H1 (cell line): ENCODE measurements around the gene PPEF2. TPM values are rescaled to one million over a fixed set of nuclear protein-coding genes. Genes with fewer than 3 reads are reported as not detected.

ENCODE experiments used
- CTCF ChIA-PET: fragments of 300-600 bp; sonication (Branson Sonifier 250); formaldehyde crosslinking; loops from one replicate; lab custom pipeline; 2021; ENCODE audit not compliant: partially characterized antibody; lab: Charles Lee
- POLR2A ChIA-PET: fragments of 300-600 bp; sonication (Branson Sonifier 250); formaldehyde crosslinking; loops from one replicate; lab custom pipeline; 2021; ENCODE audit warnings: inconsistent platforms; ENCODE audit not compliant: partially characterized antibody; lab: Charles Lee
- DNase-seq, 2 experiments: peaks; one replicate each; pipeline versions ENCODE4 v3.0.0 to v3.0.0-alpha.2; 2010 to 2022; ENCODE audit warnings: low spot score in 2 of 2, low read depth in 1 of 2, mixed read lengths in 1 of 2
- FAIRE-seq: peaks from 2 replicates; lab custom pipeline; 2011; peaks lifted over from hg19 to GRCh38; lab: Jason Lieb, UNC
- H2AFZ ChIP-seq: 2 replicates; pipeline ENCODE4 v1.8.1; 2012; ENCODE audit warnings: low read length, inconsistent platforms
- H2AK5ac ChIP-seq: 2 replicates; pipeline ENCODE4 v1.6.1; 2013; ENCODE audit warnings: low read depth, low read length
- H2BK120ac ChIP-seq: replicated peaks from 2 replicates; pipeline ENCODE3; 2013; ENCODE audit warnings: low read depth, low read length, inconsistent platforms
- H2BK12ac ChIP-seq: 2 replicates; pipeline ENCODE4 v1.6.1; 2013; ENCODE audit warnings: low read depth, low read length
- H2BK15ac ChIP-seq: 2 replicates; pipeline ENCODE4 v1.6.1; 2013; ENCODE audit warnings: low read length
- H2BK20ac ChIP-seq: 2 replicates; pipeline ENCODE4 v1.6.1; 2013; ENCODE audit warnings: low read length
- H2BK5ac ChIP-seq: 2 replicates; pipeline ENCODE4 v1.6.1; 2013; ENCODE audit warnings: low read depth, low read length
- H3K14ac ChIP-seq: 2 replicates; pipeline ENCODE4 v1.6.1; 2013; ENCODE audit warnings: inconsistent platforms; ENCODE audit not compliant: insufficient read length
- H3K18ac ChIP-seq: 2 replicates; pipeline ENCODE4 v1.6.1; 2013; ENCODE audit warnings: low read length; ENCODE audit errors: extremely low read depth
- H3K23ac ChIP-seq: 2 replicates; pipeline ENCODE4 v1.6.1; 2013; ENCODE audit warnings: inconsistent platforms; ENCODE audit not compliant: insufficient read length
- H3K23me2 ChIP-seq: 2 replicates; pipeline ENCODE4 v1.6.1; 2013; ENCODE audit warnings: low read depth, low read length
- H3K27ac ChIP-seq: 2 replicates; pipeline ENCODE4 v1.6.1; 2011; ENCODE audit warnings: low read depth, low read length, inconsistent platforms
- H3K27me3 ChIP-seq, 4 experiments: replicated peaks in 1 of 4; 1 replicate in 1 of 4; 2 replicates in 3 of 4; pipeline versions ENCODE4 v1.6.1 to v1.8.1; 2011 to 2013; ENCODE audit warnings: low read length in 3 of 4, mild to moderate bottlenecking in 3 of 4, inconsistent platforms in 2 of 4, mixed read lengths in 2 of 4, moderate library complexity in 1 of 4; ENCODE audit not compliant: control insufficient read depth in 3 of 4, insufficient read depth in 3 of 4; ENCODE audit errors: extremely low read depth in 1 of 4
- H3K36me3 ChIP-seq, 4 experiments: 2 replicates each; pipeline versions ENCODE4 v1.6.1 to v1.8.1; 2011 to 2013; ENCODE audit warnings: mild to moderate bottlenecking in 4 of 4, low read length in 3 of 4, moderate library complexity in 2 of 4, control low read depth in 1 of 4, inconsistent platforms in 1 of 4; ENCODE audit not compliant: insufficient read depth in 4 of 4, control insufficient read depth in 2 of 4
- H3K4ac ChIP-seq: replicated peaks from 2 replicates; pipeline ENCODE3; 2013; ENCODE audit warnings: low read length, low read depth, mixed read lengths, inconsistent platforms; ENCODE audit not compliant: insufficient read length
- H3K4me1 ChIP-seq, 4 experiments: replicated peaks in 1 of 4; 1 replicate in 1 of 4; 2 replicates in 3 of 4; pipeline versions ENCODE4 v1.6.1 to v1.8.1; 2011 to 2013; ENCODE audit warnings: low read length in 3 of 4, inconsistent platforms in 2 of 4, mixed read lengths in 1 of 4; ENCODE audit not compliant: insufficient read depth in 4 of 4, control insufficient read depth in 3 of 4
- H3K4me2 ChIP-seq, 2 experiments: 2 replicates each; pipeline versions ENCODE4 v1.6.1 to v1.8.1; 2011 to 2013; ENCODE audit warnings: low read depth in 2 of 2, low read length in 2 of 2, control low read depth in 1 of 2, inconsistent platforms in 1 of 2, mild to moderate bottlenecking in 1 of 2; ENCODE audit not compliant: insufficient read depth in 1 of 2
- H3K4me3 ChIP-seq, 4 experiments: fragments of 200-600, 300-600 bp in 1 of 4; sonication (generic), shearing (Covaris generic), sonication (Bioruptor Twin) in 1 of 4; 2 replicates each; pipeline versions ENCODE4 v1.5.1 to v1.8.1; 2011 to 2016; ENCODE audit warnings: low read length in 4 of 4, low read depth in 3 of 4, control low read depth in 2 of 4, inconsistent platforms in 2 of 4, mild to moderate bottlenecking in 2 of 4, mixed read lengths in 1 of 4, moderate library complexity in 1 of 4; ENCODE audit not compliant: insufficient read depth in 2 of 4; ENCODE audit errors: extremely low read depth in 1 of 4
- H3K56ac ChIP-seq: replicated peaks from 2 replicates; pipeline ENCODE3; 2013; ENCODE audit warnings: low read depth, mild to moderate bottlenecking, mixed read lengths, low read length, inconsistent platforms; ENCODE audit not compliant: insufficient read length
- H3K79me1 ChIP-seq: 2 replicates; pipeline ENCODE4 v1.6.1; 2013; ENCODE audit warnings: low read depth, low read length, control low read depth
- H3K79me2 ChIP-seq, 2 experiments: 2 replicates each; pipeline versions ENCODE4 v1.6.1 to v1.8.1; 2012 to 2013; ENCODE audit warnings: low read length in 2 of 2, mild to moderate bottlenecking in 2 of 2, inconsistent platforms in 1 of 2; ENCODE audit not compliant: insufficient read depth in 2 of 2, control insufficient read depth in 1 of 2
- H3K9ac ChIP-seq, 4 experiments: replicated peaks in 1 of 4; 1 replicate in 1 of 4; 2 replicates in 3 of 4; pipeline versions ENCODE4 v1.6.1 to v1.8.1; 2011 to 2013; ENCODE audit warnings: low read depth in 3 of 4, low read length in 3 of 4, control low read depth in 2 of 4, mild to moderate bottlenecking in 2 of 4, moderate library complexity in 2 of 4, inconsistent platforms in 1 of 4; ENCODE audit errors: extremely low read depth in 1 of 4
- H3K9me3 ChIP-seq, 2 experiments: 2 replicates each; pipeline versions ENCODE4 v1.6.1 to v1.8.1; 2012 to 2013; ENCODE audit warnings: mild to moderate bottlenecking in 2 of 2, moderate library complexity in 2 of 2, control low read depth in 1 of 2, inconsistent platforms in 1 of 2, low read depth in 1 of 2, low read length in 1 of 2, mixed read lengths in 1 of 2; ENCODE audit not compliant: insufficient read depth in 2 of 2
- H4K20me1 ChIP-seq, 2 experiments: replicated peaks in 1 of 2; 2 replicates each; pipeline versions ENCODE3 to v1.8.1; 2011 to 2013; ENCODE audit warnings: inconsistent platforms in 2 of 2, low read length in 2 of 2, mild to moderate bottlenecking in 1 of 2; ENCODE audit not compliant: insufficient read depth in 2 of 2, control insufficient read depth in 1 of 2
- H4K5ac ChIP-seq: 2 replicates; pipeline ENCODE4 v1.6.1; 2013; ENCODE audit warnings: low read length, low read depth, mixed read lengths, inconsistent platforms; ENCODE audit not compliant: insufficient read length
- H4K8ac ChIP-seq: 2 replicates; pipeline ENCODE4 v1.8.0; 2013; ENCODE audit warnings: mild to moderate bottlenecking, moderate library complexity, low read length, inconsistent platforms; ENCODE audit not compliant: insufficient read depth; ENCODE audit errors: extremely low read depth
- H4K91ac ChIP-seq: replicated peaks from 2 replicates; pipeline ENCODE3; 2013; ENCODE audit warnings: low read length, mixed read lengths, inconsistent platforms; ENCODE audit not compliant: insufficient read length
- BCL11A ChIP-seq, 2 experiments: IDR thresholded peaks; one replicate each; pipeline ENCODE4 v1.6.1; 2011; ENCODE audit warnings: low read depth in 2 of 2, low read length in 2 of 2, mild to moderate bottlenecking in 2 of 2
- CHD1 ChIP-seq: IDR thresholded peaks from 2 replicates; pipeline ENCODE4 v1.6.1; 2012; ENCODE audit warnings: low read depth, low read length, improper control_type of control experiment
- EP300 ChIP-seq, 2 experiments: IDR thresholded peaks; 1 replicate in 1 of 2; 2 replicates in 1 of 2; pipeline ENCODE4 v1.6.1; 2011 to 2012; ENCODE audit warnings: low read depth in 2 of 2, low read length in 2 of 2, mild to moderate bottlenecking in 2 of 2, borderline replicate concordance in 1 of 2, inconsistent platforms in 1 of 2, moderate library complexity in 1 of 2
- GABPA ChIP-seq: IDR thresholded peaks from 2 replicates; pipeline ENCODE4 v1.6.1; 2011; ENCODE audit warnings: mild to moderate bottlenecking, low read length, moderate library complexity, borderline replicate concordance; ENCODE audit not compliant: insufficient read depth
- NANOG ChIP-seq: IDR thresholded peaks from 2 replicates; pipeline ENCODE4 v1.6.1; 2011; ENCODE audit warnings: low read length, low read depth, mild to moderate bottlenecking, inconsistent platforms; ENCODE audit not compliant: insufficient read depth, poor library complexity, severe bottlenecking
- RAD21 ChIP-seq, 2 experiments: IDR thresholded peaks in 1 of 2; conservative IDR thresholded peaks in 1 of 2; 2 replicates each; pipeline ENCODE4 v1.6.1; 2011; ENCODE audit warnings: low read depth in 2 of 2, low read length in 2 of 2, improper control_type of control experiment in 1 of 2, inconsistent platforms in 1 of 2, mild to moderate bottlenecking in 1 of 2, moderate library complexity in 1 of 2
- RFX5 ChIP-seq: IDR thresholded peaks from 2 replicates; pipeline ENCODE4 v1.6.1; 2011; ENCODE audit warnings: low read depth, low read length, improper control_type of control experiment, borderline replicate concordance
- SIX5 ChIP-seq: IDR thresholded peaks from 2 replicates; pipeline ENCODE4 v1.6.1; 2011; ENCODE audit warnings: mild to moderate bottlenecking, low read depth, low read length
- SP2 ChIP-seq: IDR thresholded peaks from 2 replicates; pipeline ENCODE4 v1.6.1; 2012; ENCODE audit warnings: mild to moderate bottlenecking, low read length, inconsistent platforms
- SP4 ChIP-seq: IDR thresholded peaks from 2 replicates; pipeline ENCODE4 v1.6.1; 2012; ENCODE audit warnings: low read length, inconsistent platforms
- WGBS, 2 experiments: shearing (Covaris generic) in 1 of 2; methylation state at CpG; one replicate each; pipeline versions ENCODE4 v1.1.6 to v1.1.7; 2013 to 2015; ENCODE audit warnings: low lambda C conversion rate in 2 of 2, mixed read lengths in 2 of 2, inconsistent platforms in 1 of 2, low coverage in 1 of 2, missing lambda C conversion rate in 1 of 2; ENCODE audit not compliant: insufficient replicate concordance in 2 of 2, insufficient coverage in 1 of 2, insufficient read length in 1 of 2; ENCODE audit errors: extremely low coverage in 1 of 2, missing lambda C conversion rate in 1 of 2; 5-methylcytosine and 5-hydroxymethylcytosine counted together
- polyA plus RNA-seq, 7 experiments: library from polyadenylated mRNA; depleted of rRNA in 3 of 7; stranded (reverse) in 5 of 7; unstranded in 2 of 7; fragments of >200 nt in 5 of 7; fragments of 200-250 nt in 2 of 7; gene quantifications; 1 replicate in 5 of 7; 2 replicates in 1 of 7; 4 replicates in 1 of 7; pipeline versions ENCODE4 v1.2.1 to v1.2.3, GENCODE V29; 2011 to 2013; ENCODE audit warnings: missing spikeins in 2 of 7, mixed read lengths in 2 of 7
- total RNA-seq: library from RNA; stranded (reverse); fragmentation: NEBNext Ultra II Directional; extraction: Animal tissue kit (Norgen Biotek cat#: 25700); gene quantifications from 2 replicates; pipeline ENCODE4 v1.2.1, GENCODE V29; 2021

PPEF2 gene
- total and polyA plus RNA-seq, 2 of the 8 experiments (the other 6 are each of a cell fraction or from before 2014, with no cell fraction given): not detected

GRCh38 chr4:75822416-75822815 is 79.8 kb downstream of the PPEF2 start:
- no peak for DNase-seq
- H3K36me3 ChIP-seq: no peaks in the 10 kb centered on the region
- no peaks in the 10 kb centered on the region for H3K79me1 ChIP-seq
- WGBS, 2 experiments: 89% methylated on average over 5 of the region's 5 CpGs; no CpG with 5 or more reads in 1 of the 2 experiments
- H3K23me2 ChIP-seq: no peaks in the 10 kb centered on the region
- TF ChIP-seq SIX5 (no peak), CHD1 (no peak), EP300 (IDR thresholded peaks at IDR 0.05; ENCODE audit: borderline replicate concordance in 1 of 2, low read depth in 2 of 2, low read length in 2 of 2) (no peak), SP2 (no peak), RAD21 (IDR thresholded peaks at IDR 0.05 in 1 of 2, conservative IDR thresholded peaks at IDR 0.05 in 1 of 2; ENCODE audit: low read depth in 2 of 2, low read length in 2 of 2) (no peak), RFX5 (no peak), NANOG (no peak), SP4 (no peak), BCL11A (IDR thresholded peaks at IDR 0.05; ENCODE audit: low read depth in 2 of 2, low read length in 2 of 2) (no peak), GABPA (no peak)
- H4K20me1 ChIP-seq: no peaks in the 10 kb centered on the region
- no peak overlapping the region for H3K4me2 ChIP-seq
- no peak overlapping the region for H4K8ac ChIP-seq
- no peak overlapping the region for H2AFZ ChIP-seq
- H3K4me3 ChIP-seq: no peak overlapping the region
- H3K27ac ChIP-seq: no peak overlapping the region
- no peak overlapping the region for H3K9ac ChIP-seq
- no peak overlapping the region for H4K5ac ChIP-seq
- no peak overlapping the region for H2BK120ac ChIP-seq
- no peaks in the 10 kb centered on the region for H3K27me3 ChIP-seq
- no peak overlapping the region for H3K18ac ChIP-seq
- H2BK20ac ChIP-seq: no peak overlapping the region
- no peaks in the 10 kb centered on the region for H3K4me1 ChIP-seq
- no peak overlapping the region for H3K14ac ChIP-seq
- ChIA-PET CTCF (interaction anchor here (1.0 kb wide), 1 partner anchor 26 kb away, joined by 3 read pairs; no protein-coding TSS in a partner anchor), POLR2A (interaction anchor here (0.6 kb wide), 1 partner anchor 18 kb away, joined by 4 read pairs; no protein-coding TSS in a partner anchor)
- H3K4ac ChIP-seq: no peak overlapping the region
- no peak overlapping the region for H2BK5ac ChIP-seq
- H3K23ac ChIP-seq: no peak overlapping the region
- no peak for FAIRE-seq
- H4K91ac ChIP-seq: no peak overlapping the region
- H2BK12ac ChIP-seq: no peak overlapping the region
- H3K56ac ChIP-seq: no peak overlapping the region
- H2AK5ac ChIP-seq: no peak overlapping the region
- H3K9me3 ChIP-seq: no peaks in the 10 kb centered on the region
- H3K79me2 ChIP-seq: no peaks in the 10 kb centered on the region
- no peak overlapping the region for H2BK15ac ChIP-seq
